Calu3 (cell line): ENCODE data around the gene PTGES3L. TPM values are rescaled to one million over a fixed set of nuclear protein-coding genes. Genes with fewer than 3 reads are reported as not detected.

Source experiments
- BruUV-seq: library from RNA; stranded (reverse); fragments of 400-500 nt; replicated peaks from 2 replicates; lab custom pipeline; 2021; lab: Mats Ljungman, UMichigan
- CTCF ChIA-PET: fragments of 300-600 bp; sonication (Branson Sonifier 250); formaldehyde crosslinking; loops from one replicate; lab custom pipeline; 2022; ENCODE audit warnings: antibody characterized with exemption; lab: Charles Lee
- DNase-seq: peaks from one replicate; pipeline ENCODE4 v3.0.0; 2022
- H3K27ac Mint-ChIP-seq: one replicate; pipeline ENCODE4 v1.8.0; 2022; ENCODE audit warnings: mixed read lengths; ENCODE audit not compliant: unreplicated experiment
- H3K27me3 Mint-ChIP-seq: one replicate; pipeline ENCODE4 v1.8.0; 2022; ENCODE audit warnings: mixed read lengths; ENCODE audit not compliant: unreplicated experiment
- H3K36me3 Mint-ChIP-seq: one replicate; pipeline ENCODE4 v1.8.0; 2022; ENCODE audit warnings: mild to moderate bottlenecking, moderate library complexity, mixed read lengths; ENCODE audit not compliant: insufficient read depth, unreplicated experiment
- H3K4me1 Mint-ChIP-seq: one replicate; pipeline ENCODE4 v1.8.0; 2022; ENCODE audit warnings: mild to moderate bottlenecking, low read depth, mixed read lengths; ENCODE audit not compliant: unreplicated experiment
- H3K4me3 Mint-ChIP-seq: one replicate; pipeline ENCODE4 v1.8.0; 2022; ENCODE audit warnings: mild to moderate bottlenecking, low read depth, moderate library complexity, mixed read lengths; ENCODE audit not compliant: unreplicated experiment
- H3K9me3 Mint-ChIP-seq: one replicate; pipeline ENCODE4 v1.8.0; 2022; ENCODE audit warnings: low read depth, mixed read lengths; ENCODE audit not compliant: unreplicated experiment
- CTCF ChIP-seq: fragments of 200-600 bp; IDR thresholded peaks from one replicate; pipeline ENCODE4 v1.8.0; 2022; ENCODE audit warnings: antibody characterized with exemption; ENCODE audit not compliant: unreplicated experiment
- intact Hi-C: fragments of 100-400 bp; cut with micrococcal nuclease; formaldehyde crosslinking; loops from one replicate; pipeline ENCODE4 v1.10.0; 2022; ENCODE audit not compliant: unreplicated experiment
- total RNA-seq: library from RNA; stranded (reverse); gene quantifications from 2 replicates; pipeline ENCODE4 v1.2.3, GENCODE V29; 2022

Gene PTGES3L
- total RNA-seq, 1 experiment from 2014 or later, result 2.1 TPM

GRCh38 chr17:42953669-42954068 is 26.2 kb downstream of the PTGES3L start:
- H3K4me3 Mint-ChIP-seq, result no peak overlapping the region
- intact Hi-C loops, result no loop called here
- CTCF ChIA-PET, result interaction anchor here (0.8 kb wide), 1 partner anchor 24 kb away, joined by 3 read pairs; no protein-coding TSS in a partner anchor
- no peak overlapping the region for H3K27ac Mint-ChIP-seq
- no peak for DNase-seq
- TF ChIP-seq CTCF, result no peak
- no peaks in the 10 kb centered on the region for H3K9me3 Mint-ChIP-seq
- no TSS peak for BruUV-seq
- no peaks in the 10 kb centered on the region for H3K4me1 Mint-ChIP-seq
- peaks cover 79% of the 10 kb centered on the region for H3K36me3 Mint-ChIP-seq
- no peaks in the 10 kb centered on the region for H3K27me3 Mint-ChIP-seq

- no peaks in the 10 kb centered on the region for H3K4me1 Mint-ChIP-seq
- H3K27me3 Mint-ChIP-seq, result no peaks in the 10 kb centered on the region
- H3K9me3 Mint-ChIP-seq, result no peaks in the 10 kb centered on the region
- H3K27ac Mint-ChIP-seq, result no peak overlapping the region
- H3K36me3 Mint-ChIP-seq, result peaks cover 65% of the 10 kb centered on the region
- H3K4me3 Mint-ChIP-seq, result no peak overlapping the region
- DNase-seq, result no peak
- BruUV-seq, result no TSS peak
- CTCF ChIA-PET, result interaction anchor here (0.7 kb wide), 1 partner anchor 71 kb away, joined by 7 read pairs; no protein-coding TSS in a partner anchor
- intact Hi-C loops, result no loop called here
- TF ChIP-seq CTCF, result no peak
Observed at GRCh38 chr17:42950044-42950783, 29.7 kb downstream of the PTGES3L start.

GRCh38 chr17:42946812-42947211 is 33.1 kb downstream of the PTGES3L start:
- no peak overlapping the region for H3K27ac Mint-ChIP-seq

GRCh38 chr17:42944211-42944610 is 35.7 kb downstream of the PTGES3L start:
- Mint-ChIP-seq H3K9me3 (no peaks in the 10 kb centered on the region), H3K4me3 (no peak overlapping the region), H3K36me3 (peaks cover 18% of the 10 kb centered on the region), H3K27ac (no peak overlapping the region), H3K27me3 (peaks cover 5% of the 10 kb centered on the region), H3K4me1 (no peaks in the 10 kb centered on the region)
- CTCF ChIA-PET, result interaction anchor here (0.5 to 0.7 kb wide), 2 partner anchors 12 to 762 kb away, joined by 3 to 6 read pairs; no protein-coding TSS in a partner anchor
- BruUV-seq, result no TSS peak
- no peak for TF ChIP-seq CTCF
- intact Hi-C loops, result no loop called here
- no peak for DNase-seq

More at GRCh38 chr17:42946812-42947211, 33.1 kb downstream of the PTGES3L start:
- BruUV-seq, result no TSS peak
- Mint-ChIP-seq H3K4me3 (no peak overlapping the region), H3K4me1 (no peaks in the 10 kb centered on the region), H3K9me3 (no peaks in the 10 kb centered on the region), H3K36me3 (peaks cover 38% of the 10 kb centered on the region), H3K27me3 (no peaks in the 10 kb centered on the region)
- no peak for DNase-seq
- TF ChIP-seq CTCF, result no peak
- intact Hi-C loops, result no loop called here
- CTCF ChIA-PET, result interaction anchor here (0.6 kb wide), 1 partner anchor 41 kb away, joined by 6 read pairs; no protein-coding TSS in a partner anchor
